Ectodermal cell (in vitro differentiated cells): ENCODE measurements around the gene TEX11.
"Not testable (repeated sequence)": the region's sequence is repeated elsewhere in the genome, so short reads cannot be mapped to it uniquely, and the experiment has no call there.

ENCODE experiments used
- H3K27ac ChIP-seq: 2 replicates; pipeline ENCODE4 v1.7.0; 2013; ENCODE audit warnings: mild to moderate bottlenecking, low read depth, low read length; ENCODE audit not compliant: insufficient read depth, poor library complexity, severe bottlenecking
- H3K27me3 ChIP-seq: 2 replicates; pipeline ENCODE4 v1.7.0; 2013; ENCODE audit warnings: mild to moderate bottlenecking, low read length; ENCODE audit not compliant: insufficient read depth, control insufficient read depth, poor library complexity, severe bottlenecking
- H3K36me3 ChIP-seq: one replicate; pipeline ENCODE4 v1.7.0; 2013; ENCODE audit warnings: low read length; ENCODE audit not compliant: control insufficient read depth, insufficient read depth
- H3K4me1 ChIP-seq: one replicate; pipeline ENCODE4 v1.7.0; 2013; ENCODE audit warnings: low read length; ENCODE audit not compliant: control insufficient read depth, insufficient read depth
- H3K4me3 ChIP-seq: 2 replicates; pipeline ENCODE4 v1.7.0; 2013; ENCODE audit warnings: low read depth, low read length, control low read depth; ENCODE audit not compliant: insufficient read depth
- H3K9me3 ChIP-seq: 2 replicates; pipeline ENCODE4 v1.7.0; 2013; ENCODE audit warnings: mild to moderate bottlenecking, low read length, moderate library complexity; ENCODE audit not compliant: control insufficient read depth
- WGBS, 2 experiments: methylation state at CpG; one replicate each; pipeline ENCODE4 v1.1.7; 2013; ENCODE audit warnings: missing lambda C conversion rate in 2 of 2; 5-methylcytosine and 5-hydroxymethylcytosine counted together

Gene TEX11

DNA sequence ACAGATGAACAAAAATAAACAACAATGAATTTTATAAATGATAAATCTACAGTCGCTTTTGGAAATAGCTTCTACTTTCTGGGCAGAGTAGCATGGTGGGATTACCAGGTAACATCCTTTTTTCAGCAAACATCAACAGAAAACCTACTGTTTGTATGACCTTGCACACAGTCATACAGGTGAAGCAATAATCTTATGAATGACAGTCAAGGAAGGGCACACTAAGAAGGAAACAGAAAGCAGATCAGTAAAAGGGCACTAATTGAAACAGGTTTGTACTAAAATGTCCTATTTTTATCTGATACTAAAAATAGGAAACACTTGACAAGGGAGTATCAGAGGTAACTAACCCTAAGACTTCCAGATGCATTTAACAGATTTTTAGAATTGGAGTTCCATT lies 355.0 kb downstream of the TEX11 start:
- no peaks in the 10 kb centered on the region for H3K36me3 ChIP-seq
- no peaks in the 10 kb centered on the region for H3K9me3 ChIP-seq
- WGBS, 2 experiments, result 80% methylated on average over 1 of the region's 1 CpG; no CpG with 5 or more reads in 1 of the 2 experiments
- H3K4me3 ChIP-seq, result no peak overlapping the region
- H3K27ac ChIP-seq, result no peak overlapping the region
- no peaks in the 10 kb centered on the region for H3K27me3 ChIP-seq
- no peaks in the 10 kb centered on the region for H3K4me1 ChIP-seq

DNA sequence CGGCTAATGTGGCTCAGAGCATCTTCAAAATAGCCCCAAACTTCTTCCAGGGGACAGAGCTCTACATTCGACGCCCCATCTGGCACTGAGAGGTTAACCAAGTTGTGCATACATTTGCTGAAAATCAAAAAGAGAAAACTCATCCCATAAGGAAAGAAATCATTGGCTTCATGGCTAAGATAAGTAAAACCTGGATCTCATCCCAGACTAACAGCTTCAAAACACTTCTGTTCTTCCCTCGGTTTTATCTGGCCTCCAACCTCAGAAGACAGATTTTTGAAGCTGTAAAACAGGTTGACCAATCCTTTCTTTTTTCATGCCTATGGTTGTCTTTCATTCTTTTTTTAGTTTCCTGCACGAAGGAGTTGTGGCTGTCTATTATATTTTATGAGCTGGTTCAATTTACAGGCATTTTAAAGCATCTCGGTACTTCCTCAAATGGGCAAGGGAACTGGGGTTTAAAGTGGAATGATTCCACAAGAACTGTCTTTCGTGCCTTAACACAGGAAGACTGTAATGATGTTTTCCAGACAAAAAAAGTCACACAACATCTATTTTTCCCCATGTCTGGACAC lies 356.3 kb downstream of the TEX11 start:
- Histone ChIP-seq H3K27ac (no peak overlapping the region), H3K9me3 (no peaks in the 10 kb centered on the region), H3K36me3 (no peaks in the 10 kb centered on the region), H3K4me3 (no peak overlapping the region), H3K27me3 (no peaks in the 10 kb centered on the region), H3K4me1 (no peaks in the 10 kb centered on the region)
- 78 to 93% methylated on average over 5 to 6 of the region's 7 CpGs for WGBS, 2 experiments

DNA sequence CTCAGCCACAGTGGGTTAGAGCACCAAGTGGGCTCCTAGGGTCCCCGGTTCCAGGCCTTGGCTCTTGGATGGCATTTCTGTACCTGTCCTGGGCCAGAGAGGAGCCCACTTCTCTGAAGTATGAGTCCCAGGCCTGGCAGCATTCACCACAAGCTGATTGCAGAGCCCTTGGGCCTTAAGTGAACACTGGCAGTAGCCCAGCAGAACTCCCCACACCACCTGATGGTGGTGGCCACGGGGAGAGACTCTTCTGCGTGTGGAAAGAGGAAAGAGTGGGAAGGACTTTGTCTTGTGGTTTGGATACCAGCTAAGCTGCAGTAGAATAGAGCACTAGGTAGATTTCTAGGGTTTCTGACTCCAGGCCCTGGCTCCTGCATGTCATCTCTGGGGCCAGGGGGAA lies 359.1 kb downstream of the TEX11 start:
- WGBS, 2 experiments, result 90 to 93% methylated on average over 3 of the region's 3 CpGs
- Histone ChIP-seq H3K9me3 (no peaks in the 10 kb centered on the region), H3K27me3 (no peaks in the 10 kb centered on the region), H3K27ac (no peak overlapping the region), H3K4me3 (no peak overlapping the region), H3K36me3 (no peaks in the 10 kb centered on the region), H3K4me1 (no peaks in the 10 kb centered on the region)

DNA sequence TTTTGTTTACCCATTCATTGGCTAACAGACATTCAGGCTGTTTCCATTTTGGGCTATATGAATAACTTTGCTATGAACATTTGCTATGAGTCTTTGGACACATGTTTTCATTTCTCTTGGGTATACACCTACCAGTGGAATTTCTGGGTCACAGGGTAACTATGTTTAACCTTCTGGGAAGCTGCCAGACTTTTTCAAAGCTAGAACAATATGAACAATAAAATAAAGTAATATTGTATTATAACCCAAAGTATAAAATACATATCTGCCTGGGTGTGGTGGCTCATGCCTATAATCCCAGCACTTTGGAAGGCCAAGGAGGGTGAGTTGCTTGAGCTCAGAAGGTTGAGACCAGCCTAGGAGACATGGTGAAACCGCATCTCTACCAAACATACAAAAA lies 373.3 kb downstream of the TEX11 start:
- no CpG with 5 or more reads among the region's 1 CpG for WGBS, 2 experiments
- Histone ChIP-seq H3K9me3 (no peaks in the 10 kb centered on the region), H3K36me3 (no peaks in the 10 kb centered on the region), H3K4me1 (no peaks in the 10 kb centered on the region), H3K4me3 (no peak overlapping the region), H3K27me3 (no peaks in the 10 kb centered on the region), H3K27ac (no peak overlapping the region)

DNA sequence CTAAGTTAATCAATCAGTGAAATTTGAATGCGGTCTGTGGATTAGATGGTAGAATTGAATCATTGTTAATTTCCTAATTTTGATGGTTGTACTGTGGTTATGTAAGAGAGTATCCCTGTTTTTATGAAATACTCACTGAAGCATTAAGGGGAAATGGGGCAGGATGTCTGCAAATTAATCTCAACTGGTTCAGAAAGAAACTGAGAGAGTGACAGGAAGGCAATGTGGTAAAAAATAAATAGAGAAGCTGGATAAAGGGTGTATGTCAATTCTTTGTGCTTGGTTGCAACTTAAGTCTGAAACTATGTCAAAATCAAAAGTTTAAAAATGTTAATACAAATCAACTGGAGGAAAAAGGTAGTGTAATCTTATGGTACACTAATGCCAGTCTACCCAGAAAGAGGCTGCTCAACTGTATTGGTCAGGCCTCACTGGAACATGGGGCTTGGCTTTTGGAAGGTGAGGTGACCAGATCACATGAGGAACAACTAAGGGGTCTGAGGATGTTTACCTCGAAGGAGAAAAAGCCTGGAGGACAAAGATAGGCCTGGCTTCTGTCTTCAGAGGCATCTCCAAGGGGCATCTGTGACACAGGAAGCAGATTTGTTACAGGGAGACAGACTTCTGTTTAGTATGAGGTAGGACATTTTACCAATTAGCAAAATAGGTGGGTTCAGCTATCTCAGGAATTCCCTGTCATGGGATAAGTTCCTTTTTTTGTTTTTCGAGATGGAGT lies 380.7 kb downstream of the TEX11 start:
- H3K27me3 ChIP-seq, result no peaks in the 10 kb centered on the region
- H3K36me3 ChIP-seq, result no peaks in the 10 kb centered on the region
- no peaks in the 10 kb centered on the region for H3K9me3 ChIP-seq
- H3K4me3 ChIP-seq, result no peak overlapping the region
- 91% methylated on average over 3 of the region's 3 CpGs for WGBS, 2 experiments
- H3K27ac ChIP-seq, result no peak overlapping the region
- no peaks in the 10 kb centered on the region for H3K4me1 ChIP-seq

DNA sequence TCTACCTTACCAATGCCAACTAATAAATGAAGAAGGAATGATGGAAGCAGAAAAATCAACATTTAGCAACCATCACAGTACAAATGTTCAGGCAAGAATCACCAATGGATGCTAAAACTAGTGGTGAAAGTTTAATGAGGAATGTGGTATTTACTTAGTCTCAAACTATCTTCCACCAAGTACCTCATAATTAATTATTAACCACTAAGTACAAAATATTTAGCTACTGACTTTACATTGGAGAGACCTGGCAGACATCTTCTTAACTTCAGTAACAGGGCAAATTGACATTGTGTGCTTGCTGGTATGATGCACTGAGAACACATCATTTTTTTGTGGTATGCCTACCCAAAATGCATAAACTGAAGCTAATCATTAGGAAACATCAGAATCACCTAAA lies 381.5 kb downstream of the TEX11 start:
- no peaks in the 10 kb centered on the region for H3K36me3 ChIP-seq

DNA sequence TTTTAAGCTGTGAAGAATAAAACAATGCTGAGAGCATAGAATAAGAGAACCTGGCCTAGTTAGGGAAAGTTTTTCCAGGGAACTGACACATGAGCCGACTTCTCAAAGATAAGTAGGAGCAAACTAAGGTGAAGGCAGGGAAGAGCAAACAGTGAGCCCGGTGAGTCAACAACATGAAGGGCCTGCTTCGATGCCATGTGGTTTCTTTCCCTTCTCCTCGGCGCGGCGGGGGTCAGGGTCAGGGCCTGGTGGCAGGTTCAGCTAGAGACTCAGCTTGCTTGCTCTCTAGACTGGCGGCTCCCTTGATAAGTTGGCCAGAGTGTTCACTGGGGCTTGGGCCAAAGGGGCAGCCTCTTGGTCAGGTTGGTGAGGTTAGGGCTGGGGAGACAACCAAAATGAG lies 382.8 kb downstream of the TEX11 start:
- WGBS, 2 experiments, result 92 to 94% methylated on average over 8 of the region's 8 CpGs
- H3K27ac ChIP-seq, result no peak overlapping the region
- H3K27me3 ChIP-seq, result no peaks in the 10 kb centered on the region
- no peaks in the 10 kb centered on the region for H3K36me3 ChIP-seq
- no peaks in the 10 kb centered on the region for H3K9me3 ChIP-seq
- H3K4me1 ChIP-seq, result no peaks in the 10 kb centered on the region
- H3K4me3 ChIP-seq, result no peak overlapping the region

More for the DNA sequence above, 381.5 kb downstream of the TEX11 start:
- H3K9me3 ChIP-seq, result no peaks in the 10 kb centered on the region
- H3K27ac ChIP-seq, result no peak overlapping the region
- H3K4me1 ChIP-seq, result no peaks in the 10 kb centered on the region
- no peaks in the 10 kb centered on the region for H3K27me3 ChIP-seq
- no peak overlapping the region for H3K4me3 ChIP-seq

DNA sequence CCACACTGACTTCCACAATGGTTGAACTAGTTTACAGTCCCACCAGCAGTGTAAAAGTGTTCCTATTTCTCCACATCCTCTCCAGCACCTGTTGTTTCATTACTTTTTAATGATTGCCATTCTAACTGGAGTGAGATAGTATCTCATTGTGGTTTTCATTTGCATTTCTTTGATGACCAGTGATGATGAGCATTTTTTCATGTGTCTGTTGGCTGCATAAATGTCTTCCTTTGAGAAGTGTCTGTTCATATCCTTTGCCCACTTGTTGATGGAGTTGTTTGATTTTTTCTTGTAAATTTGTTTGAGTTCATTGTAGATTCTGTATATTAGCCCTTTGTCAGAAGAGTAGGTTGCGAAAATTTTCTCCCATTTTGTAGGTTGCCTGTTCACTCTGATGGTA lies 392.8 kb downstream of the TEX11 start:
- H3K4me3 ChIP-seq, H3K27ac ChIP-seq, H3K9me3 ChIP-seq, H3K27me3 ChIP-seq, H3K4me1 ChIP-seq, H3K36me3 ChIP-seq: not testable (repeated sequence)
- WGBS, 2 experiments, result no CpG with 5 or more reads among the region's 1 CpG

DNA sequence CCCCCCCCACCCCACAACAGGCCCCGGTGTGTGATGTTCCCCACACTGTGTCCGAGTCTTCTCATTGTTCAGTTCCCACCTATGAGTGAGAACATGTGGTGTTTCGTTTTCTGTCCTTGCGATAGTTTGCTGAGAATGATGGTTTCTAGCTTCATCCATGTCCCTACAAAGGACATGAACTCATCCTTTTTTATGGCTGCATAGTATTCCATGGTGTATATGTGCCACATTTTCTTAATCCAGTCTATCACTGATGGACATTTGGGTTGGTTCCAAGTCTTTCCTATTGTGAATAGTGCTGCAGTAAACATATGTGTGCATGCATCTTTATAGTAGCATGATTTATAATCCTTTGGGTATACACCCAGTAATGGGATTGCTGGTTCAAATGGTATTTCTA lies 393.2 kb downstream of the TEX11 start:
- H3K4me3 ChIP-seq, H3K27ac ChIP-seq, H3K4me1 ChIP-seq, H3K9me3 ChIP-seq, H3K36me3 ChIP-seq, H3K27me3 ChIP-seq: not testable (repeated sequence)
- 83% methylated on average over 3 of the region's 4 CpGs; no CpG with 5 or more reads in 1 of the 2 experiments for WGBS, 2 experiments

DNA sequence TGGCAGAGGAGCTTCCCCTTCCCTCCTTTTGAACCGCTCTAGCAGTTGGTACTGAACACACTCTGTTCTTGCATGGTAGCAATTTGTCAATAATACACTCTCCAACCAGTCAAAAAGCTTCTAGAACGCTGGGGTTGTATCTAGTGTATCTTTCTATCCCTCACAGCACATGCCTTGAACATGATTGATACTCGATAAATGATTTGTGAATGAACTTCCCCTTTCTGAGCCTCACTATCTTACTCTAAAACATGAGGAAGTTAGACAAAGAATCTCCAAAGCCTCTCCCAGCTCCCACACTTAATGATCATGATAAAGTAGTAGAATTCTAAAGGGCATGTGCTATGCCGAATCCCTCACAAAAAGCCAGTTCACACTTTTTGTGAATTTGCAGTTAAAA lies 399.4 kb downstream of the TEX11 start:
- H3K4me3 ChIP-seq, result no peak overlapping the region
- H3K27me3 ChIP-seq, result no peaks in the 10 kb centered on the region
- H3K9me3 ChIP-seq, result no peaks in the 10 kb centered on the region
- no peaks in the 10 kb centered on the region for H3K36me3 ChIP-seq
- H3K4me1 ChIP-seq, result no peaks in the 10 kb centered on the region
- WGBS, 2 experiments, result 94 to 100% methylated on average over 4 of the region's 4 CpGs
- no peak overlapping the region for H3K27ac ChIP-seq
